ENCODE measurements around the gene ARHGEF4. TPM values are rescaled to one million over a fixed set of nuclear protein-coding genes. Genes with fewer than 3 reads are reported as not detected.

Gene ARHGEF4
- total RNA-seq, 4 donors from 2014 or later, result 108 to 378 (median 134) TPM

DNA sequence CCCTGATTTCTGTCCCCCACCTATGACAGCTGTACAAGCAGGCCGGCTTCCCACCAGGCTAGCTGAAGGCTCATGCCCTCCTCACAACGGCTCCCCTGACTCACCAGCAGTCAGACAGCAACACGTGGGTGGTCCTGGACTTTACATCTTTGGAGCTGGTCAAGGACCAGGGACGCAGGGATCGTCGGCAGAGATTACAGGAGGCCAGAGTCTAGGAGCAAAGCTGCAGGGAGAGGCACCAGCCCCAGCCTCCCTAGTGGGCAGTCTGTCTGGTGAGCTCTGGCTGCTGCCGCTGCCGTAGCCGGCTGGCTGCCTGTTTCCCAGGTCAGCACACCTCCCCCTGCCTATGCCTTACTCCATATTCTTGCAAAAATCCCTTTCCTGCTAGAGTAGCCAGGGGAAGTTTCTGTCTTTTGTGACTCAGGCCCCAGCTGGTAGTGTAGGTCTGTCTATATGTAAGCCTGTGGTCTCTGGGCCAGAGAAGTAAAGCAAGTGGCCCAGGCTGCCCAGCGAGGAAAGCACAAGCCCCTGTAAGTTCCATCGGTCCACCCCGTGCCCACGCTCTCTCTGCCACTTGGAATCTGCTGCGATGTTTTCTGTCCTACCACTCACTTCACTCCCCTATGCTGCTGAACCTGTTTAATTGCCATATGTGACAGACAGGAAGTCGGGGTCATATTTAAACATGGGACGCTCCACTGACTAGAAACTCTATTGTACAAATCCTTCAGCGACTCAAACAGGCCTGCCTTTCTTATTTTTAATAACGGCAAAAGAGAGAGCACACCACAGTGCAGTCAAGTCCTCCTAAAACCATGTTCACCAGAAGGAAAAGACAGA is 2.4 kb upstream of the ARHGEF4 start:
- Histone ChIP-seq H3K36me3 (no peaks in the 10 kb centered on the region), H3K27ac (no peak overlapping the region), H3K4me1 (peaks cover 10% of the 10 kb centered on the region), H3K4me3 (no peak overlapping the region), H3K9me3 (no peaks in the 10 kb centered on the region), H3K27me3 (peaks cover 41% of the 10 kb centered on the region)
- TF ChIP-seq EP300 (IDR thresholded peaks at IDR 0.05), result no peak
- TF ChIP-seq, protein P1, sequence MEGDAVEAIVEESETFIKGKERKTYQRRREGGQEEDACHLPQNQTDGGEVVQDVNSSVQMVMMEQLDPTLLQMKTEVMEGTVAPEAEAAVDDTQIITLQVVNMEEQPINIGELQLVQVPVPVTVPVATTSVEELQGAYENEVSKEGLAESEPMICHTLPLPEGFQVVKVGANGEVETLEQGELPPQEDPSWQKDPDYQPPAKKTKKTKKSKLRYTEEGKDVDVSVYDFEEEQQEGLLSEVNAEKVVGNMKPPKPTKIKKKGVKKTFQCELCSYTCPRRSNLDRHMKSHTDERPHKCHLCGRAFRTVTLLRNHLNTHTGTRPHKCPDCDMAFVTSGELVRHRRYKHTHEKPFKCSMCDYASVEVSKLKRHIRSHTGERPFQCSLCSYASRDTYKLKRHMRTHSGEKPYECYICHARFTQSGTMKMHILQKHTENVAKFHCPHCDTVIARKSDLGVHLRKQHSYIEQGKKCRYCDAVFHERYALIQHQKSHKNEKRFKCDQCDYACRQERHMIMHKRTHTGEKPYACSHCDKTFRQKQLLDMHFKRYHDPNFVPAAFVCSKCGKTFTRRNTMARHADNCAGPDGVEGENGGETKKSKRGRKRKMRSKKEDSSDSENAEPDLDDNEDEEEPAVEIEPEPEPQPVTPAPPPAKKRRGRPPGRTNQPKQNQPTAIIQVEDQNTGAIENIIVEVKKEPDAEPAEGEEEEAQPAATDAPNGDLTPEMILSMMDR (IDR thresholded peaks at IDR 0.05), result no peak
- TF ChIP-seq POLR2A (IDR thresholded peaks at IDR 0.05), result no peak
- TF ChIP-seq POLR2AphosphoS5 (IDR thresholded peaks at IDR 0.05), result no peak
- DNase-seq (ENCODE audit: low spot score in 2 of 2), result no peak
- 78% methylated on average over 18 of the region's 18 CpGs for WGBS

DNA sequence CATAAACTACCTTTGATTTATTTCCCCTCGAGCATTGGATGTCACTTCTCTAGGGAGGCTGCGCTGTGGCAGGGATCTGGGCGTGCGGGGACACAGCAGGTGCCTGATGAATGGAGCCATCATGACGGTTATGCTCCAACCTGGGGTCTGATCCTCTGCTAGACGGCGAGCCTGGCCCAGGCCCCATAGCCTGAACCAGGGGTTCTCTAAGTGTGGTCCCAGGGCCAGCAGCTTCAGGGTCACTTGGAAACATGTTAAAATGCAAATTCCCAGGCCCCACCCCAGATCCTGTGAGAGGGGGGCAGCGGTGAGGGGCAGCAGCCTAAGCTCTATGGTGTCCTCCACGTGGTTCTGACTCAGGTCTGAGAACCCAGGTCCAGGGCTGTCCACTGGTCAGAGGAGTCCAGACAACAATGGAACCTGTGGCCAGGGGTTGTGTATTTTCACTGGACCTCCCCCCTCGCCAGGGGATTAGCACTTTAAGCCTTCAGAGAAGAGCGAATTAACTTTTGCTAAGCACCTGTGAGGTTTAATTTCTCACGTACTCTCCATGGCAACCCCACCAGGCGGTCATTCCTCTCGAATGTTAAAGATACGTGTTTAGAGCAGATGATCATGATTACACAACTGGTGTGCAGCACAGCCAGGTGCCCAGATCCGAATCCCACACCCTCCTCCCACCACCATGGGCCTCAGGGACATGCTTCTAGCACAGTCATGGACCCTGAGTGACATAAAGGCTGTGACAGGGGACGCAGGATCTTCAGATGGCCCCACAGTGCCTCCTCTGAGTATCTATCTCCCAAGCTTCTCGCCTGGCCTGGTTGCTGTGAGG is 1.6 kb upstream of the ARHGEF4 start:
- peaks cover 10% of the 10 kb centered on the region for H3K4me1 ChIP-seq
- 86% methylated on average over 17 of the region's 18 CpGs for WGBS
- no peak overlapping the region for H3K4me3 ChIP-seq
- peaks cover 43% of the 10 kb centered on the region for H3K27me3 ChIP-seq
- H3K27ac ChIP-seq, result no peak overlapping the region
- H3K9me3 ChIP-seq, result no peaks in the 10 kb centered on the region
- TF ChIP-seq EP300 (IDR thresholded peaks at IDR 0.05) (no peak), POLR2AphosphoS5 (IDR thresholded peaks at IDR 0.05) (no peak), POLR2A (IDR thresholded peaks at IDR 0.05) (no peak)
- TF ChIP-seq, protein P1 (IDR thresholded peaks at IDR 0.05), result no peak
- no peaks in the 10 kb centered on the region for H3K36me3 ChIP-seq
- no peak for DNase-seq (ENCODE audit: low spot score in 2 of 2)

DNA sequence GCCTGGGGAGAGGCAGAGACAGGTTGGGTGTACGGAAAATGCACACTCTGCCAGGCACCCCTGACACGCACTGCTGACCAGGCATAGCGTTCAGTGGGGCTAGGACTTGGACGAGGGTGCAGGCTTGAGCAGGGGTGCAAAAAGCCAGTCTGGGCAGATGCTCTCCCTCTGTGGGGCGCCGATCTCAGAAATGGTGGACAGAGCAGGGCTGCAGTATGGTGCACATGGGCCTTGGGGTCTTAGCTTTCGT is 1.0 kb upstream of the ARHGEF4 start:
- Histone ChIP-seq H3K36me3 (no peaks in the 10 kb centered on the region), H3K4me1 (peaks cover 10% of the 10 kb centered on the region), H3K27me3 (peaks cover 43% of the 10 kb centered on the region), H3K27ac (no peak overlapping the region), H3K4me3 (no peak overlapping the region), H3K9me3 (no peaks in the 10 kb centered on the region)
- no peak for DNase-seq (ENCODE audit: low spot score in 2 of 2)
- TF ChIP-seq POLR2AphosphoS5 (IDR thresholded peaks at IDR 0.05) (no peak), POLR2A (IDR thresholded peaks at IDR 0.05) (no peak), EP300 (IDR thresholded peaks at IDR 0.05) (no peak)
- TF ChIP-seq, protein P1 (IDR thresholded peaks at IDR 0.05), result no peak
- WGBS, result 94% methylated on average over 7 of the region's 7 CpGs

DNA sequence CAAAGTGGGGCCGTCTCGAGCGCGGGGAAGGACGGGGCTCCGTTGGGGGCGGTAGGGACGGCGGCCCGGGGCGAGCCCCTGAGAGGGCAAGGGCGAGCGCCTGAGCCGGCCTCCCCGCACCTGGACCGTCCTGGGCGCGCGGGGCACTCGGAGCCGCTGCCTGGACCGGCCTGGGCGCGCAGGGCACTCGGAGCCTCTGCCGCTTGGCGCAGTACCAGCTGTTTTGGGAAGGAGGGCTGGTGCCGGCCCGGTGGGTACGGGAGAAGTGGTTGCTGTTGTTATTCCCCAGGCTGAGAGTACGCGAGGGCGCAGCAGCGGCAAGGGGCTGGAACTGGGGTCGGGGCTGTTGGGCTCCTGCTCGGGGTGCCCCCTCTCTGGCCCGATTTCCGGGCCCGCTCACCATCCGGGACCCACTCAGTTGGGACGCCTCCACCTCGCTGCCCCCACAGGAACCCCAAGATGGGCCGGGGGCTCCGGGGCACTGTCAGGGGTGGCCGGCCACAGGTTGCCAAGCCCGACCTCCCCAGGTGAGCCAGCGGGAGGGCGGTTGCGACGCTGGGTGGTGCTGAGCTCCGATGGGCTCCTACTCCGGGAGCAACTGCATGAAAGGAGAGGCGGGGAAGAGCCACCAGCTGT is 579 bp downstream of the ARHGEF4 start:
- peaks cover 10% of the 10 kb centered on the region for H3K4me1 ChIP-seq
- peaks cover 37% of the 10 kb centered on the region for H3K27me3 ChIP-seq
- peak overlapping the region; percentile 31 for H3K27ac ChIP-seq
- no CpG with 5 or more reads among the region's 53 CpGs for WGBS
- no peak for DNase-seq (ENCODE audit: low spot score in 2 of 2)
- peak overlapping the region; percentile 54 for H3K4me3 ChIP-seq
- TF ChIP-seq POLR2A (IDR thresholded peaks at IDR 0.05), result no peak
- TF ChIP-seq, protein P1 (IDR thresholded peaks at IDR 0.05), result no peak
- H3K36me3 ChIP-seq, result no peaks in the 10 kb centered on the region
- H3K9me3 ChIP-seq, result no peaks in the 10 kb centered on the region

All from suprapubic skin (tissue), 4 donors.